ENCODE data around the gene HSFY2. TPM values are rescaled to one million over a fixed set of nuclear protein-coding genes. Genes with fewer than 3 reads are reported as not detected.
A peak's percentile ranks its signal among the peaks of the same experiment; 100 is the strongest.
"Not testable (repeated sequence)": the region's sequence is repeated elsewhere in the genome, so short reads cannot be mapped to it uniquely, and the experiment has no call there.

The HSFY2 gene, protein sequence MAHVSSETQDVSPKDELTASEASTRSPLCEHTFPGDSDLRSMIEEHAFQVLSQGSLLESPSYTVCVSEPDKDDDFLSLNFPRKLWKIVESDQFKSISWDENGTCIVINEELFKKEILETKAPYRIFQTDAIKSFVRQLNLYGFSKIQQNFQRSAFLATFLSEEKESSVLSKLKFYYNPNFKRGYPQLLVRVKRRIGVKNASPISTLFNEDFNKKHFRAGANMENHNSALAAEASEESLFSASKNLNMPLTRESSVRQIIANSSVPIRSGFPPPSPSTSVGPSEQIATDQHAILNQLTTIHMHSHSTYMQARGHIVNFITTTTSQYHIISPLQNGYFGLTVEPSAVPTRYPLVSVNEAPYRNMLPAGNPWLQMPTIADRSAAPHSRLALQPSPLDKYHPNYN
- polyA plus RNA-seq (2011; rRNA removed) (not detected in 2 replicates), polyA plus RNA-seq (2017; fragmentation: RNase III; extraction: RNeasy Plus Mini Kit Qiagen cat#74134 plus additional on column Dnase treatment) (not detected in 3 replicates), polyA minus RNA-seq (2011; rRNA and poly(A)+ RNA removed) (not detected in 2 replicates)
- polyA plus RNA-seq (2012; cell fraction: cytosol; rRNA removed), result not detected in 2 replicates
- polyA plus RNA-seq (2012; cell fraction: nucleus; rRNA removed), result not detected in 2 replicates

DNA sequence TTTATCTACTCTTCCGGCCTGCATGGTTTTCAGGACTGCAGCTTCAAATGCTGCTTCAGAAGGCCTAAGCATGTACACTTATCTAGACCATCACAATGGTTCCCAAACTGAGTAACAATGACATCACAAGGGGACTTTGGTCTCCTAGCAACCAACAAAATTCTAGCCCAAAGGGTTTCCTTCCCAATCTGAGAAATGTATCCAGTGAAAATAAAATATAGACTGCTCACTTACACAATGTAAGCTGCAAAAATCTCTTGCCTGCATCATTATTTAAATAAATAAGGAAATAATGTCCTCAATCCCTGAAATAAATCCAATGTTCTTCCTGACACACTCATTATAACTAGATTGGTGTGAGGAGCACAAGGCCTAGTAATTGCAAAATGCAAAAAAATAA, at the start of gene HSFY2:
Gene HSFY2 (minus strand): TSS at position 101 of the 400 bp plus-strand sequence. CDS start 117 bp downstream, outside the sequence.
- FAIRE-seq; H3K4me3 ChIP-seq; POLR2A ChIA-PET; ATAC-seq; H3K9me3 ChIP-seq; CTCF ChIA-PET; DNase-seq (ENCODE audit: low read depth in 1 of 2, low spot score in 1 of 2); H3K4me2 ChIP-seq; H3K27ac ChIP-seq; H3K4me1 ChIP-seq: not testable (repeated sequence)
- WGBS (ENCODE audit: missing lambda C conversion rate), result no CpG with 5 or more reads among the region's 1 CpG

DNA sequence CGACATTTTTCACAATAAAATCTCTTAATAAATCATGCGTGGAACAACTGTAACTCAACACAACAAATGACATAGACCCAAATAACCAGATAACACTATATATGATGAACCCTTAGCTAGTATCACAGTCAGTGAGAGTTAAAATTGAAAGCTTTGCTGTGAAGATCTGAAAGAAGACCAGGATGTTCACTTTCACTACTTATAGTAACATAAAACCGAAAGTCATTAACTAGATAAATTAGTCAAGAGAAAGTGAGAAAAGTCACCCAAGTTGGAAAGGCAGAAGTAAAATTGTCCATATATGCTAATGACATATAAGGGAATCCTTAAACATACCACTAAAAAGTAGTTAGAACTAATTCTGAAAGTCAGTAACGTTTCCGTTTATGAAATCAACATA, 42.2 kb upstream of the HSFY2 start:
- peak; percentile 18 for FAIRE-seq

DNA sequence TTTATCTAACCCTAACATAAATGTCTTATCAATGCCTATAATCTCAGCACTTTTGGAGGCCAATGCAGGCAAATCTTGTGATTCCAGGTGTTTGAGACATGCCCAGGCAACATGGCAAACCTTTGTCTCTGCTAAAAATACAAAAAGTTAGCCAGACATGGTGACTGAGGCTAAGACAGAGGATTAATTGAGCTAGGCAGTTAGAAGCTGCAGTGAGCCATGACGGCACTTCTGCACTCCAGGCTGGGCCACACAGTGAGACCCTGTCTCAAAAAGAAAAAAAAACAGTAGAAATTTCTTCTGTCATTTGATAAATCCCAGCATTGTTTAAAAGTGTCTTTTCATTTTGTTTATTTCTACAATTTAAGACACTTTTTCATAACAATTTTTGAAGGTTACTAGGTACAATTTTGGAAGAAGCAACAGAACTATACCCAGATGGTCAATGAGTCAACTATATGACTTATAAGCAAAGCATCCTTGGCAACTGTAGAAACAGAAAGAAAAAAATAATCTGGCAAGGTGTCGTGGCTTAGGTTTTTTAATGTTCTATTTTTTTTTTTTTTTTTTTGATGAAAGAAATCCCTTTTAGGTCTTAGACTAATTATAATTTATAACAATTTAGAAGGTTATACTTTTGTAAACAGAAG, 15.3 kb upstream of the HSFY2 start:
- WGBS (ENCODE audit: missing lambda C conversion rate), result no CpG with 5 or more reads among the region's 2 CpGs
- H3K9me3 ChIP-seq; H3K4me3 ChIP-seq; DNase-seq (ENCODE audit: low read depth in 1 of 2, low spot score in 1 of 2); POLR2A ChIA-PET; H3K4me2 ChIP-seq; H3K4me1 ChIP-seq; H3K27ac ChIP-seq; FAIRE-seq; CTCF ChIA-PET; ATAC-seq: not testable (repeated sequence)

More for the DNA sequence above, 42.2 kb upstream of the HSFY2 start:
- H3K4me2 ChIP-seq; H3K27ac ChIP-seq; ATAC-seq; CTCF ChIA-PET; DNase-seq (ENCODE audit: low read depth in 1 of 2, low spot score in 1 of 2); H3K4me1 ChIP-seq; POLR2A ChIA-PET; H3K4me3 ChIP-seq; H3K9me3 ChIP-seq: not testable (repeated sequence)
- WGBS (ENCODE audit: missing lambda C conversion rate), result no CpG with 5 or more reads among the region's 5 CpGs

DNA sequence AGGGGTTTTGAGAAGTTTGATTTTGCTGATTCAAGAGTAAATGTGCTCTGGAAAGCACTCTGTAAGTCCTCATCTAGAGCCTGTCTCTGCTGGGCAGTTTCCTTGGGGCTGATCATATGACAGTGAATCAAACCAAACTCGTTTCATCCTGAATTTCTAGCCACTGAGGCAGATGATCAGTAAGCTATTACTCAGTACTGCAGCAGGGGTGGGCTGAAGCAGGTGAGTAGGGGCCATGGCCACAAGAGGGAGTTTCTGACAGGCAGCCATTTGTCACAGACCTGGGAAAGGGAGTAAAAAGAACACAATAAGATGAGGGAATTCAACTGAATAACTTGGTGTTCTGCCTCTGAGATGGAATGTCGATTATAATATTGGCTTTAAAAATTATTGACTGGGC, 19.5 kb downstream of the HSFY2 start:
- no CpG with 5 or more reads among the region's 2 CpGs for WGBS (ENCODE audit: missing lambda C conversion rate)
- DNase-seq (ENCODE audit: low read depth in 1 of 2, low spot score in 1 of 2); H3K9me3 ChIP-seq; H3K4me2 ChIP-seq; CTCF ChIA-PET; H3K4me1 ChIP-seq; ATAC-seq; FAIRE-seq; POLR2A ChIA-PET; H3K4me3 ChIP-seq; H3K27ac ChIP-seq: not testable (repeated sequence)

DNA sequence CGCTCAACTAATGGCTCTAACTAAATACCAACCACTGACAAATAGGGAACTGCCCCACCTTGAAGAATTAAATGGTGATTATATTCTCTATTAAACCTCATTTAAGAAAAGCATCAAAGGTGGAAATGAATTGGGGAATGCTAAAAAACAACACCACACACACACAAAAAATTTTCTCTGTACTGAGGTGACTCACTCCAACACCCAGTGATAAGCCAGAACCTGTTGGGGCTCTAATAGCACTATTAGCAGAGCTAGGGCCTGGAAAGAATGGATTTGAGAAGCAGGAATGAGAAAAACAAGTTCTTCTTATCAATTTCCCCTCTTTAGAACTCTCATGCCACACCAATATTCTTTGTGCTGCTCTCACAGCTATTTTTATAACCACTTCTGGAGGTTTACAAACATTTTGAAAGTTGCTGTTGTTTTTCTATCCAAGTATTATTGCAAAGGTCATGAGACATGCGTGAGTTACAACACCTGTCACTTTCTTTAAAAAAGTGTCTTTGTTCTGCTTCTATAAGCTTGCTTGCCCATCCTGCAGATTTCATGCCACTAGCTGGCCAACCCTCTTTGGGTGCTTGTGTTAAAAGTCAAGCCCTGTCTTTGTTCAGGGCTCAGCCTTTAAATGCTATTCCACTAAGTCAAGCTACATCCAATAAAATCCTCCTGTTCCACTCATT, 20.3 kb downstream of the HSFY2 start:
- H3K4me2 ChIP-seq; POLR2A ChIA-PET; CTCF ChIA-PET; H3K4me1 ChIP-seq; ATAC-seq; FAIRE-seq; H3K27ac ChIP-seq; H3K4me3 ChIP-seq; DNase-seq (ENCODE audit: low read depth in 1 of 2, low spot score in 1 of 2); H3K9me3 ChIP-seq: not testable (repeated sequence)
- no CpG with 5 or more reads among the region's 2 CpGs for WGBS (ENCODE audit: missing lambda C conversion rate)

DNA sequence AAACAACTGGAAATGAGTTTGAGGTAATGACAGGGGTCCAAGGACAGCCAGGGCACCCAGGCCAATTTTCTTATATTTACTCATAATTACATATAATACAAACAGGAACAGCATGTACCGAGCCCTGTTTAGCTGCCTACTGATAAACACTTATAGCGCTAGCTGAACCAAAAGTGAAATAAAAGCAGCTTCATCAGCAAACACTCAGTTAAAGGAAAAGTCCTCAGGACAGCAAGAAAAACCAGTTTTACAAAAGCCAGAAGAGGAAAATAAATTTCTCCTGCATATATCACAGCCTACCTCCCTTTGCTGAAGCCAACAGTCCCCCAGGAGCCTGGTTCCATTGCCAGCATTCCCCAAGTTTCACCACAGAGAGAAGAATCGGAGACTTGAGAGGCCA, 49.8 kb downstream of the HSFY2 start:
- DNase-seq (ENCODE audit: low read depth in 1 of 2, low spot score in 1 of 2); H3K4me2 ChIP-seq; POLR2A ChIA-PET; H3K9me3 ChIP-seq; FAIRE-seq; CTCF ChIA-PET; H3K27ac ChIP-seq; H3K4me1 ChIP-seq; H3K4me3 ChIP-seq; ATAC-seq: not testable (repeated sequence)
- no CpG with 5 or more reads among the region's 3 CpGs for WGBS (ENCODE audit: missing lambda C conversion rate)

Small RNA genes within 50 kb of the gene (small RNA-seq; reads per million reads assigned to genes)
- 0 reads per million in 6 experiments for gene GPM6BP2

Other genes starting within 250 kb of the HSFY2 start
- gene HSFY1, start 227.0 kb downstream of the HSFY2 start, polyA plus RNA-seq (2011; rRNA removed), result not detected in 2 replicates
- not detected in 3 replicates for gene HSFY1, start 227.0 kb downstream of the HSFY2 start, polyA plus RNA-seq (2017; fragmentation: RNase III; extraction: RNeasy Plus Mini Kit Qiagen cat#74134 plus additional on column Dnase treatment)

Data from A549 (cell line).